SW480 (cell line): ENCODE measurements around the gene DERL2.

Experiments used
- DNase-seq: peaks from one replicate; pipeline ENCODE4 v3.0.0-alpha.2; 2016; ENCODE audit warnings: low spot score

The DERL2 gene

GRCh38 chr17:5501685-5502084 lies 15.7 kb upstream of the DERL2 start:
- DNase-seq, result no peak

DNA sequence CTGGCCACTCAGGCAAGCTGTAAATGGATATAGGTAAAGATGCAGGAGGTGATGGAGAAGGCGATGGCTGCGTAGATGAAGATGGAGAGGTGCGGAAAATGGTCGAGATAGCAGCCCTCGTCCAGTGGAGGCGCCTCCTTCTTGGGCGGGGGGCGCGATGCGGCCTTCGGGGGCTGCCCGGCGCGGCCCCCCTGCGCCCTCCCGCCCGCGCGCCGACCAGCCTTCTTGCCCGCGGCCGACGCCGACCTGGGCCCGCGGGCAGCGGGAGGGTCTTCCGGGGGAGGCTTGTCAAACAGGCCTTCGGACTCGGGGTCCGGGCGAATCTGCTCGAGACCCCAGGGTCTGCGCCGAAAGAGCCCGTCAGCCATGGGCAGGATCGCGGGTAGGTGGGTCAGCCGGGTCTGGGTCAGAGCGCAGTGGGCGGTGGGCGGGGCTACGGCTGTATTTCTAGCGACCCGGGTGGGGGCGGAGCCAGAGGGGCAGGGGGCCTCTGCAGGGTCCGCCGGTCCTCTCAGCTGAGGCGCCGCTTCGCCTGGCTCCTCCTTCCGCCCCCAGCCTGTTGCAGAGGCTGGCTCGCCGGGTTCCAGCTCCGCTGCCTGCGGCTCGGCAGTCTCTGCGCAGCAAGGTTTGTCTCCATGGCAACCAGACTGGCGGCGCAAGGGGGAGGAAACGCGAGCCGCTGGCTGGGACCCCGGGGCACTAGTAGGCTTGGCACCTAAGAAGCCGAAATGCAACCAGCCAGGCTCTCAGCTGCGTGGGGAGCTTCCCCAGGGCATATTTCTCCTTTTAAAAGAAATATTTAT lies 14.8 kb upstream of the DERL2 start:
- no peak for DNase-seq

- no peak for DNase-seq
Observed at GRCh38 chr17:5500247-5500588, 14.2 kb upstream of the DERL2 start.

DNA sequence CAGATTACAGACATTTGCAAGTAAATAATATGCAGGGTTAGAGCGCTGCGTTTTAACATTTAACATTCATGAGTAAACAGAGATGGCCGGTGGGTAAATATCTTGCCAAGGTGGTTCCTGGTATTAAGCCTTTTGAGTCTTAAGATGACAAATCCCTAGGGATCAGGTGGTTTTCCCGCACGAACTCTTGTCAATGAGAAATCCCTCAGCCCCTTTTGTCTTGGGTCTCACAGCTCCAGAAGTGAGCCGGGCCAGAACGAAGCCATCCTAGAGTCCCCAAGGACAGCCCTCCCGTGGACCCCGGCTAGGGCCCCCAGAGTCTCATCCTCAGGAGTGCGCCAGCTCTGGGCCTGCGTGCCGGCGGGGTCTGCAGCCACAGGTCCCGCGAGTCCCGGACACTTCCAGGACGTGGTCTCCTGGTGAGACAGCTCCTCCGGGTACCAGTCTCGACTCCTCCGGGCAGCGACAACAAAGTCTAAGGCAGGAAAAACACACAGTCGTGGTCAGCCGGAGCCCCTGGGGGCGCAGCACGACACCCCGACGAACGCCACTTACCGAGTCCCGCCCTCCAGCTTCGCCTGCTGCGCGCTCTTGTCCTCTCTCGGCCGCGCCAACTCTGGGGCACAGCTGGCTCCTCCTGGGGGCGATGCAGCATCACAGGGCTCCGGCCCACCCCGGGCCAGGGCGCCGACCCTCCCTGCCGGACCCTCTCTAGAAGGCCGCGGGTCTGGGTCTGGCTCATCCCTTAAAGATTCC lies 13.7 kb upstream of the DERL2 start:
- no peak for DNase-seq

GRCh38 chr17:5492970-5493369 lies 7.0 kb upstream of the DERL2 start:
- no peak for DNase-seq

DNA sequence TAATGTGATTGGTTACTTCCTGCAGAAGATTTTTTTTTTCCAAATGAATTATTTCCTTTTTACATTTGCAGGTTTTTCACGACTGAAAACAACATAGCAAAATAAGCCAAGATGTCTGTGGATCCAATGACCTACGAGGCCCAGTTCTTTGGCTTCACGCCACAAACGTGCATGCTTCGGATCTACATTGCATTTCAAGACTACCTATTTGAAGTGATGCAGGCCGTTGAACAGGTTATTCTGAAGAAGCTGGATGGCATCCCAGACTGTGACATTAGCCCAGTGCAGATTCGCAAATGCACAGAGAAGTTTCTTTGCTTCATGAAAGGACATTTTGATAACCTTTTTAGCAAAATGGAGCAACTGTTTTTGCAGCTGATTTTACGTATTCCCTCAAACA lies 2.8 kb upstream of the DERL2 start:
- DNase-seq, result no peak

DNA sequence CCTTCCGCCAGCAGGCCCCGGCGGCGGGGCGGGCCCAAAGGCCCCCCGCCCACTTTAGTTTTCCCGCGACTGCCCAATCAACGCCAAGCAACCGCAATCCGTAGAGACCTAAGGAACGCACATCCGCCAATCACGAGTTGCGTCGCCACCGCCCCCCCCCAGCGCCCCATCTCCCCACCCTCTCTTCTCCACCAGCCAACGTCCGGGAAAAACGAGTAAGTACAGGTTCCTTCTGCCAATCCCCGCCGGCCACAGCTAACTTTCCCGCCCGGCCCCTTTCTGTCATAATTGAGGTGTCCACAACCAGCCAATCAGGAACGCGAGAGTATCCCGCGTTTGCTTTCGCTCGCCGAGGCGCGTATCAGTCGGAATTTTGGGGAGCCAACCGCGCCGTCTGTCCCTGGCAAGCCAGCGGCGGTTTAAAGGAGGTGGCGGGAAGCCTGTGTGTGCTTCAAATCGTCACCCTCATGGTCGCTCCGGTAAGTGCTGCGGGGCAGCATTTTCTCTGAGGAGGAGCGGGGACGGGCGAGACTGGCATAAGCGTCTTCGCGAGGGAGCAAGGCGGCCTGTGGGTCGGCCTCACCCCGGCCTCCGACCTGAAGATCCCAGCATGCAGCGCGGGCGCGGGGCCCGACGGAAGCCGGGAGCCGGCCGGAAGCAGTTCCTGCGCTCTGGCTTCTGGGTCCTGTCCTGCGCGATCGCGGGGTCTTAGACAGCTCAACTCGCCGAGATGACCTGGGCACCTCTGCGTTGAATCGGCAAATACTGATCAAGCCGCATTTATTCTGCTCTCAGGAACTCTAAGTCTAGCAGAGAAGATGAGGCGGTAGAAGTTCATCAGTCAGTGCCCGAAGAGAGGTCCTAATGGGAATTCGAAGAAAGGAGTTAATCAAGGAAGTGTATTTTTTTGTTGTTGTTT lies 487 bp upstream of the DERL2 start, which contains the start of gene MIS12:
TSS of gene MIS12 (plus strand) at position 361 of the 919 bp plus-strand sequence. CDS start 2,297 bp downstream, outside the sequence.
- DNase-seq, result peak; percentile 99

DNA sequence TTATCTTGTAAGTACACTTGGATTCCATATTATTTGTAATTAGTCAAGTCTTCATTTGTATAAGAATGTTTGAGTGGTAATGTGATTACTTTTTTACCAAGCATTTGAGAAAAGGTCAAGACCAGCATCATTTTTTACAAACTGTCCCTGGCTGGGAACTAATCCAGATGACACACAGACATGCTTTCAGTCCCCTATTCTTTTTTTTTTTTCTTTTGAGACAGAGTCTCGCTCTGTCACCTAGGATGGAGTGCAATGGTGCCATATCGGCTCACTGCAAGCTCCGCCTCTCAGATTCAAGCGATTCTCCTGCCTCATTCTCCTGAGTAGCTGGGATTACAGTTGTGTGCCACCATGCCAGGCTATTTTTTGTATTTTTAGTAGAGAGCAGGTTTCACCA lies 4.5 kb downstream of the DERL2 start:
- DNase-seq, result no peak

GRCh38 chr17:5480962-5481361 lies 5.0 kb downstream of the DERL2 start:
- no peak for DNase-seq

GRCh38 chr17:5478992-5479391 lies 7.0 kb downstream of the DERL2 start:
- DNase-seq, result no peak

GRCh38 chr17:5473906-5474305 lies 12.1 kb downstream of the DERL2 start:
- no peak for DNase-seq

DNA sequence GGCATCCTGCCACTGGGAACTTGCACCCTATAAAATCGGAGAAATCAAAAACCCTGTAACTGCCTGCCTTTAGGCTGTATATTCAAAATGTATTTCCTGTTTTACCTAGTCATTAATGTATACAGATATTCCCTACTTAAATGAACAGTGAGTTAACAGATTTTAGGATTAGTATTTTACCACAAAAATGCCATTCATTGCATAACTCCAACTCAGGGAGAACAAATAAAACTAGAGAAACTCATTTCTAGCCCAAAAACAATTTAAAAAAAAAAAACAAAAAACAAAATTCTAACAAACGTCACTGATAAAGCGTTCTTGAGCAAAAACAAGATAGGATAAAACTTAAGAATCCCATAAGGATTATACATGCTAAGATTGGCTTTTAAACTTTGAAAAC lies 13.5 kb downstream of the DERL2 start:
- no peak for DNase-seq

DNA sequence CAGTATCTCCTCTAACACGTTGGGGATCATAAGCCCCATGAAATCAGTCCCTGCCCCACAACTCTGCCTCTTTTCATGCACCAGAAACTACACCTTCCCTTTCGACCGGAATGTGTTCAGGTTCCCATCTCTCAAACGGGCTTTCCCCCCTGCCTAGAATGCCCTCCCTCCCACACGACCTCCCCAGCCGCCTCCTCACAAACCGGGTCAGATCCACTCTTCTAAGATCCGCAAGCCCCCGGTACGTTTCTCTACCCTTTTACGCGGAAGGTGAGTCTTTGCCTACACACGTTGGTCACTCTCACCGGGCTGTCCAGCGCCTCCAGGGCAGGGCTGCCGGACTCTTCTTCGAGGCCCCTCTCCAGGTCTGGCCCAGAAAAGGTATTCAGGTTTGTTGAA lies 17.9 kb downstream of the DERL2 start:
- DNase-seq, result peak; percentile 23

DNA sequence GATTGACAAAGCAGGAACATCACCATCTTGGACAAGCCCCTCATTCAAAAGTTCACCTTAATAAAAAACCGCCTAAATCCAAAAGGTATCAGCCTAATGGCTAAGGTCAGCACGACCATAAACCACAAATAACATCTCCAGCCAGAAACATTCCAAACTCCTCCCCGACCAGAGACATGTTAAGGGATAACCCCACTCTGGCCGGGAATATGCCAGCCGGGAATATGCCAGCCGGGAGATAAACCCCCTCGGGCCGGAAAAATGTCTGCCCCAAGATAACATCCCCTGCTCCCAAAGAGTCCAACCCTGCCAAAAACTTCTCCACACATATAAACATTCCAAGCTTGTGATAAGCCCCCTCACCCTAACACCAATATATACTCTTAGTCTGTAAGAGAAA lies 18.6 kb downstream of the DERL2 start:
- DNase-seq, result no peak

- DNase-seq, result no peak
Observed at GRCh38 chr17:5466295-5466694, 19.7 kb downstream of the DERL2 start.

GRCh38 chr17:5464717-5465507 lies 21.1 kb downstream of the DERL2 start:
- DNase-seq, result no peak

DNA sequence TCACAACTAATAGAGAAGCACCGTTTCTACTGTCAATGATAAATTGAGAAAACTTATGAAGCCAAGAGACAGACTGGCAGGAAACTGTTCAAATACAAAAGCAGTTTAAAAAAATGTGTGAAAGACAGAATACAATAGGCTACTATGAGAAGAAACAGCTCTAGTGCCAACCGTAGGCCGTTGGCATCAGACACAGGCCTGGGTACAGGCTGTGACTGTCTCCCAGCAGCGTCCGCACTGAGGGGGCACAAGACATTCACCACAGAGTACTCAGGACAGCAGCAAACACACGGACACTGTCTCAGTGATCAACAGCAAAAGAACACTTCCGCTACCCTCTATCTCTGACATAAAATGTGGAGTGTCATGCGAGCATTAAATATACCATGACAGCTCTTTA lies 39.2 kb downstream of the DERL2 start:
- no peak for DNase-seq

DNA sequence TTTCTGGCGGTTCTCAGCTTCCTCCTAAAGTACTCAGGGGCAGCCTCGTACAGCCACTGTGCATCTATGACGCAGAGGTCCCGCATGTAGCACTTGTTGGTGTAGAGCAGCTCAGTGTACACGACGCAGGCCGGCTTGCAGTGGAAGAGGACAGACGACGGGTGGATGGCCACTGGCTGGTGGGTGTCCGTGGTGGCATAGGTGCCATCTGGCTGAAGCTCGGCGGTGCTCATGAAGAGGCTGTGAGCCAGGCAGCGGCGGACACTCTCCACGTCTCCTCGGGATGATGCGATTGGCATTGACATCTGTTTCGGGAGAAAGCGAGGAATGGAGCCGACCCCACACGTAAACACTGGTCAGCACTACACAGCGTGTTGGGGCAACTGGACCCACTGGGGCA lies 41.8 kb downstream of the DERL2 start:
- DNase-seq, result no peak

DNA sequence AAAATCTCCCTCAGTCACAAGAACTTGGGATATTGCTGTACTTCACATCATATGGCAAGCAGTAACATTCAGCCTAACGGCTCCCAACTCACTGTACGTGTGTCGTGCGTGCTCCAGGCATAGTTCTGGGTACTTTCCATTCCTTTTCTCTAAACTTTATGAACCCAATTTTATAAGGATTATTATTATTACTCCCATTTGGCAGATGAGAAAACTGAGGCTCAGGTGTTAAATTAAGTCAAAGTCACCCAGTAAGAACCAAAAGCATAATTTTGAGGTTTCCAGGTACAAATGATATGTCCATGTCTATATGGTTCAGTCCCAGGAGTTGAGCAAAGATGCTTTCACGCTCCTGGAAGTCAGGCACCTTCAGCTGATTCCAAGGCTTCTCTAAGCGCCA lies 42.2 kb downstream of the DERL2 start:
- no peak for DNase-seq

- DNase-seq, result no peak
Observed at GRCh38 chr17:5439446-5439764, 46.6 kb downstream of the DERL2 start.

- DNase-seq, result peak; percentile 90
Observed at GRCh38 chr17:5438716-5439445, 47.1 kb downstream of the DERL2 start, which contains the start of gene C1QBP. Gene C1QBP, minus strand, starts transcription at chr17:5439155. Its CDS starts 82 bp downstream, at chr17:5439073.
